H1 (cell line): ENCODE measurements around the gene RBP4.

Experiments
- CEBPB ChIP-seq: IDR thresholded peaks from 2 replicates; pipeline ENCODE4 v1.6.1; 2012; ENCODE audit warnings: low read depth, low read length
- CREB1 ChIP-seq: IDR thresholded peaks from 2 replicates; pipeline ENCODE4 v1.6.1; 2012; ENCODE audit warnings: inconsistent platforms
- EZH2 ChIP-seq: fragments of 200-600 bp; sonication (generic); IDR thresholded peaks from 2 replicates; pipeline ENCODE4 v1.7.1; 2012; ENCODE audit warnings: low read depth, mild to moderate bottlenecking, moderate library complexity, low read length, inconsistent platforms; ENCODE audit not compliant: severe bottlenecking
- JUN ChIP-seq: IDR thresholded peaks from 2 replicates; pipeline ENCODE4 v1.6.1; 2011; ENCODE audit warnings: low read depth, mild to moderate bottlenecking, improper control_type of control experiment, low read length
- NRF1 ChIP-seq: IDR thresholded peaks from 2 replicates; pipeline ENCODE4 v1.6.1; 2011; ENCODE audit warnings: mild to moderate bottlenecking, low read depth, low read length, improper control_type of control experiment
- POLR2A ChIP-seq, 2 experiments: IDR thresholded peaks; 1 replicate in 1 of 2; 2 replicates in 1 of 2; pipeline ENCODE4 v1.6.1; 2011; ENCODE audit warnings: low read depth in 2 of 2, low read length in 2 of 2, mild to moderate bottlenecking in 2 of 2; ENCODE audit errors: control extremely low read depth in 1 of 2
- RNF2 ChIP-seq: fragments of 200-900, 300-1000 bp; sonication (generic); IDR thresholded peaks from 2 replicates; pipeline ENCODE4 v1.7.1; 2016; ENCODE audit warnings: borderline replicate concordance, low read depth, mild to moderate bottlenecking, antibody characterized with exemption, low read length; ENCODE audit not compliant: poor library complexity, severe bottlenecking; ENCODE audit errors: missing control alignments
- SP1 ChIP-seq: IDR thresholded peaks from 2 replicates; pipeline ENCODE4 v1.6.1; 2011; ENCODE audit warnings: low read depth, low read length
- SRF ChIP-seq: IDR thresholded peaks from 2 replicates; pipeline ENCODE4 v1.6.1; 2011; ENCODE audit warnings: mild to moderate bottlenecking, low read depth, low read length, moderate library complexity
- TEAD4 ChIP-seq: IDR thresholded peaks from 2 replicates; pipeline ENCODE4 v1.6.1; 2012; ENCODE audit warnings: low read depth, low read length, inconsistent platforms, mixed read lengths
- TF ChIP-seq, protein P1 (sequence below), 3 experiments: IDR thresholded peaks; 1 replicate in 2 of 3; 2 replicates in 1 of 3; pipeline versions ENCODE4 v1.5.1 to v1.6.1; 2011; ENCODE audit warnings: low read length in 3 of 3, mild to moderate bottlenecking in 3 of 3, inconsistent platforms in 2 of 3, low read depth in 1 of 3, moderate library complexity in 1 of 3; ENCODE audit not compliant: insufficient read depth in 1 of 3; ENCODE audit errors: control extremely low read depth in 1 of 3

DNA sequence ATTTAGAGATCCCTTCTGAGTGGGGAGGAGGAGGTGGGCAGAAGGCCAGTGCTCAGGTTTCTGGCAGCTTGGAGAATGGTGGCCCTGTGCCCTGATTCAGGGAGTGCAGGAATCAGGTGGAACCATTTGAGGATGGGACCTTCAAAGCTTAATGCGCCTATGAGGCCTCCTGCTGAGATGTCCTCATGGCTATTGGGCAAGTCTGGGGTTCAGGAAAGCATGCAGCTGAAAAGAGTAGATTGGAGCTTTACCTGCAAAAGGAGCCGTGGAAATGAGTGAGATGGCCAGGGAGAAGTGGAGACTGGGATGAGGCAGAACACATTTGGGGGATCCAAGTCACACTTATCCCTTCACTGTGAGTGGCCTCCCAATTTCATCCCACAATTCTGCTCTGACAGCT, 28.4 kb downstream of the RBP4 start:
- TF ChIP-seq JUN (no peak), SRF (no peak), CREB1 (no peak), POLR2A (IDR thresholded peaks at IDR 0.05; ENCODE audit: control extremely low read depth in 1 of 2, low read depth in 2 of 2, low read length in 2 of 2) (no peak), RNF2 (no peak), NRF1 (no peak), CEBPB (no peak), SP1 (no peak), TEAD4 (no peak), EZH2 (no peak)
- TF ChIP-seq, protein P1, sequence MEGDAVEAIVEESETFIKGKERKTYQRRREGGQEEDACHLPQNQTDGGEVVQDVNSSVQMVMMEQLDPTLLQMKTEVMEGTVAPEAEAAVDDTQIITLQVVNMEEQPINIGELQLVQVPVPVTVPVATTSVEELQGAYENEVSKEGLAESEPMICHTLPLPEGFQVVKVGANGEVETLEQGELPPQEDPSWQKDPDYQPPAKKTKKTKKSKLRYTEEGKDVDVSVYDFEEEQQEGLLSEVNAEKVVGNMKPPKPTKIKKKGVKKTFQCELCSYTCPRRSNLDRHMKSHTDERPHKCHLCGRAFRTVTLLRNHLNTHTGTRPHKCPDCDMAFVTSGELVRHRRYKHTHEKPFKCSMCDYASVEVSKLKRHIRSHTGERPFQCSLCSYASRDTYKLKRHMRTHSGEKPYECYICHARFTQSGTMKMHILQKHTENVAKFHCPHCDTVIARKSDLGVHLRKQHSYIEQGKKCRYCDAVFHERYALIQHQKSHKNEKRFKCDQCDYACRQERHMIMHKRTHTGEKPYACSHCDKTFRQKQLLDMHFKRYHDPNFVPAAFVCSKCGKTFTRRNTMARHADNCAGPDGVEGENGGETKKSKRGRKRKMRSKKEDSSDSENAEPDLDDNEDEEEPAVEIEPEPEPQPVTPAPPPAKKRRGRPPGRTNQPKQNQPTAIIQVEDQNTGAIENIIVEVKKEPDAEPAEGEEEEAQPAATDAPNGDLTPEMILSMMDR (IDR thresholded peaks at IDR 0.05; ENCODE audit: control extremely low read depth in 1 of 3, insufficient read depth in 1 of 3, low read depth in 1 of 3, low read length in 3 of 3), result no peak
